Inflammatory macrophage (primary cell): ENCODE measurements around the gene NBPF8.
"Not testable (repeated sequence)": the region's sequence is repeated elsewhere in the genome, so short reads cannot be mapped to it uniquely, and the experiment has no call there.

Experiments
- DNase-seq, 2 donors: peaks; one replicate each; pipeline ENCODE4 v3.0.0-alpha.2; 2020 to 2022
- total RNA-seq, 18 experiments: gene quantifications; one replicate each; lab custom pipeline; 2026; ENCODE audit warnings: mixed read lengths in 6 of 18, inconsistent platforms in 2 of 18; lab: John Stamatoyannopoulos, UW

Gene NBPF8, protein sequence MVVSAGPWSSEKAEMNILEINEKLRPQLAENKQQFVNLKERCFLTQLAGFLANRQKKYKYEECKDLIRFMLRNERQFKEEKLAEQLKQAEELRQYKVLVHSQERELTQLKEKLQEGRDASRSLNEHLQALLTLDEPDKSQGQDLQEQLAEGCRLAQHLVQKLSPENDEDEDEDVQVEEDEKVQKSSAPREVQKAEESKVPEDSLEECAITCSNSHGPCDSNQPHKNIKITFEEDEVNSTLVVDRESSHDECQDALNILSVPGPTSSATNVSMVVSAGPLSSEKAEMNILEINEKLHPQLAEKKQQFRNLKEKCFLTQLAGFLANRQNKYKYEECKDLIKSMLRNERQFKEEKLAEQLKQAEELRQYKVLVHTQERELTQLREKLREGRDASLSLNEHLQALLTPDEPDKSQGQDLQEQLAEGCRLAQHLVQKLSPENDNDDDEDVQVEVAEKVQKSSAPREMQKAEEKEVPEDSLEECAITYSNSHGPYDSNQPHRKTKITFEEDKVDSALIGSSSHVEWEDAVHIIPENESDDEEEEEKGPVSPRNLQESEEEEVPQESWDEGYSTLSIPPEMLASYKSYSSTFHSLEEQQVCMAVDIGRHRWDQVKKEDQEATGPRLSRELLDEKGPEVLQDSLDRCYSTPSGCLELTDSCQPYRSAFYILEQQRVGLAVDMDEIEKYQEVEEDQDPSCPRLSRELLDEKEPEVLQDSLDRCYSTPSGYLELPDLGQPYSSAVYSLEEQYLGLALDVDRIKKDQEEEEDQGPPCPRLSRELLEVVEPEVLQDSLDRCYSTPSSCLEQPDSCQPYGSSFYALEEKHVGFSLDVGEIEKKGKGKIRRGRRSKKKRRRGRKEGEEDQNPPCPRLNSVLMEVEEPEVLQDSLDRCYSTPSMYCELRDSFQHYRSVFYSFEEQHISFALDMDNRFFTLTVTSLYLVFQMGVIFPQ
- total RNA-seq: 3.5 to 21.6 (median 6.4) reads per million in 18 experiments

DNA sequence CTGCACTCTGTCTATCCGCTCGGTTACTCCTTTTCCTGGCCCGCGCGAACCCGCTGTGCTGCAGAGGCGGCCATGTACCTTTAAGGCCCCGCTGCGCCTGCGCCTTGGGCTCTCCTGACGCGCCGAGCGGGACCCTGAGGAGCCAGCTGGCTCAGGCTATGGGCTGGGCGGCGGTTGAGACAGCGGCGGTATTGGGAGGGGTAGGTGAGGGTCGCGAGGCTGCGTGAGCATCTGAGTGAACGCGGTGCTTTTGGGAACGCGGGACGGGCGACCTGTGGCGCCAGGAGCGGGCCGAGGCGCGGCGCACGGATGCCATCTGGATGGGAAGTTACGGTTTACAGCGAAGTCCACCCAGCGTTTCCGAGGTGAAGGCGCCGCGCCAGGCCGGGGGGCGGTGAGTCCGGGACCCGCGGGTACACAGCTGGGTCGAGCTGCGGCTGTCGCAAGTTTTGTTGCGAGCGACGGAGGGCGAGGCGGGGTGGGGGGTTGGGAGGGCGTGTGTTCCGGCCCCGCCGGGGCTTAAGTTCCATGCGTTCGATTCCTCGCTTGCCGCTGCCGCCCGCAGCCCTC lies at the start of gene NBPF8:
NBPF8 (plus strand) TSS at position 125 of the 570 bp plus-strand sequence. CDS start 21,488 bp downstream, outside the sequence.
- peak; percentile 29 to 31 for DNase-seq

DNA sequence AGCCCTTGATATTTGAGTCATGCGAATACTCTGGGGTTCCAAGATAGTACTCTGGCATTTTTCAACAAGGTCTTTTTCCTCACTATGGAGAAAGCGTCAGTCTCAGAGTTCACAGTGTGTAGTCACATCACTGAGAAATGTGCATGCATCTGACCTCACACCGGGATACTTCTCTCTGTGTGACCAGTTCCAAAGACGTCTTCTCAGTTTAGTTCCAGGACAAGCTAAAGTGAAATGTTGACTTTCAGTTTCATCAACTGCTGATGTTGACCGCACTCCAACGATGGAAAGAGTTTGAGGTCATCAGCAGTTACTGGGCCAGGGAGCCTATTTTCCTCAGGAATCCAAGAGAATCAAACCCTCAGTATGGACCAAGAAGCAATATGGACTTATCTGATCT lies 47.1 kb upstream of the NBPF8 start:
- not testable (repeated sequence) for DNase-seq

DNA sequence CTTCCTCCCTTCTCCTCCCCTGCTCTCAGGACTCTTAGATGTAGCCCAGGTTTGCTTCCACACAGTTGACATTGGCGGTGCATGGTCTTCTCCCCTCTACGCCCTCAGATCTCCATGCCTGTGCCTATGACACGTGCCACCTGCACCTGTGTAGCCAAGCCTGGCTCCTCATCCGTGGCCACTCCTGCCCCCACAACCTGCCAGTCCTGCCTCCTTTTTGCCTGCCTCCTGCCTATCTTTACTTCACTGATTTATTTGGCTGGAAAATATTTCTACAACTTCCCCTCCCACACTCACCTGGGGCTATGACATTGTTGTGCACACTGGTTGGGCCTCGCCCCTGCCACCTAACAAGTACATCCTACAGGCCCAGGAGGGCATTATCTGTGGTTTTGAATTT lies 28.2 kb upstream of the NBPF8 start:
- not testable (repeated sequence) for DNase-seq

DNA sequence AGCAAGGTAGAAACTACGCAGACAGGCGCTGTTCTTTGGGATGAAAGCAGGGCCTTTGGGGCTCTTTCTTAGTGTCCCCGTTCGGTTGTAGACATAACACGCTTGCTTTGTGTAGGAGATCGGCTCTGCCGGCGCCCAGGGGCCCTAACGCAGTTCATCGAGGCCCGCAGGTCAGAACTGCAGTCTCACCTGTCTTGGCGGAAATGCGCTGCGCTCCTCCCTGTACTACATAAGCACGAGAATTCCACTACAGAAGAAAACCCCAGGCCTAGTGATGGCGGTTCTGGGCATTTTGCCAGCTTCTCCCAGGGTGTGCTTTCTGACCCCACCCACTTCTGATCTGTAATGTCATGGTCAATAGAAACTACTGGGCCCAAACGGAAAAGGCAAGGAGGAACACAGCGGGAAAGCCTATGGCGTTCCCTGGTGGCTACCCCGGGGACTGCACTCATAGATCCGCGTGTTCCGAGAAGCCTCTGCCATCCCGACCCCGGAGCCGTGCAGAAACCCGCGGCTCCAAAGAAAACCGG lies 26.2 kb upstream of the NBPF8 start:
- DNase-seq: peak; percentile 32 to 59

DNA sequence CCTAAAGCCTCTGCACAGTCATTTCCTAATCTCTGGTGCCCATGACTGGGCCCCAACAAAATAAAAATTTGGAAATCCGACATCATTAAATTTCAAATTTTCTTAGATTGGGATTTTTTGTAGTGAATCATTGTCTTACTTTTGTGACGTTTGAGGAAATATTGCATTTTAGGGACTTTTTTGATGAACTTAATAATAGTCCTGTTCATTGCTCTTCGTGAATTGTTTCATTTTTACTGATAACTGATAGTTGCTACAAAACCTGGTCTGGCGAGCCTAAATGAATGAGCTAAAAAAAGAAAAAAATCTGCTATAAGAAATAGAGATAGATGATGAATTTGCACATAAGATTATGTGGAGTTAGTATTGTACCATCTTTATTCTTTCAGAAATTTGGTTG lies 23.5 kb upstream of the NBPF8 start:
- DNase-seq: peak in 1 of 2 donors; percentile 1

DNA sequence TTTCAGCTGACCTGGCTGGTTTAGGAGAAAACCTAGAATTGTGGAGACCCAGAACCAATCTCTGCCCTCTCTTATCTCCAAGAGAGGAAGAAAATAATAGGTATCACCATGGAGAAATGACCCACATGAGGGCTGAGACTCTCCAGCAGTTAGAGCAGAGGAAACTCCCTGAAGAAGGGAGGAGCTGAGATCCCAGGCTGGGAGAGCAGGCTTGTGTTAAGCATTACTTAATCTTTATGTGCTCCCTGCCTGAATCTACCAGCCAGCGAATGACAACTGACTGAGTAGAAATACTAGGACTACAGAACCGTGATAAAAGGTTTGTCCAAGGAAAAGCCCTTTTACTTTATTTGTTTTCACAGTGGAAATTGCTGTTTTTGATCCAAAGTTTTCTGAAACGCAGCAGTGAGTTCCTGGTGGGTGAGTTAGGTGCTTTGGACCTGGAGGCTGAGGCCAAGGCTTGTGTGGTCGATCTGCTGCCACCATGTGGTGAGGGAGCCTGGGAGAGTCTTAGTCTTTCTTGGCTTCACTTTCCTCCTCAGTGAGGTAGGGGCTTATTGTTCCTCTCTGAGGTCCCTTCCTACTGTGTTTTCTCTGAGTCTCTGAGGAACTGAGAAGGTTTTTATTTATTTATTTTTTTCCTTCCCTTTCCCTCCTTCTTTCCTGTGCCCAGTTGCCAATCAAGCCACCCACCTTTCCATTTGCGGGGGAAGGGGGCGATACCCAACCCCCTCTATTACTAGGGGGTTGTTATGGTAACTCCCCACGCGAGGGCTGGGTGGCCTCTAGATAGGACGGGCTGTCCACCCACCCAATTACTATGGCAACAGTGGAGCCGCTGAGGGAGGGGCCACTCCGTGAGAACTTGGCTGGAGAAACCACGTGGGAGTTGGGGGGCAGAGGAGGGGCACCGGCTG lies 21.3 kb upstream of the NBPF8 start:
- DNase-seq: not testable (repeated sequence)

DNA sequence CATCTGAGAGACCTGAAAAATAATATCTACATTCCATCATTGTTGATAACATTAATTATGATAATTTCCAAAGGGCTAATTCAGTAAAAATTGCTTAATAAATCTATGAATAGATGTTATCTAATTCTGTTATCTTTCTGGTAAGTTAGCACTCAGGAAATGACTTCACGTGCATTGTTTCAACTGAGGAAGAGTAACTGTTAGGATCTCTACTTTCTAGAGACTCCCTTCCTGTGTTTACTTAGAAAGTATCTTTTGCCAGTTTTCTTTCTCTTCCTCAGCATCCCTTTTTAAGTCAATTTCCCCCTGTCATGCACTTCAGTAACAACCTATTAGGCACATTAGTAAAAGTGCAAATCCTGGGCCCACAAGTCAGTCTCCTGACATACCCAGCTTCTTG lies 9.5 kb upstream of the NBPF8 start:
- not testable (repeated sequence) for DNase-seq

DNA sequence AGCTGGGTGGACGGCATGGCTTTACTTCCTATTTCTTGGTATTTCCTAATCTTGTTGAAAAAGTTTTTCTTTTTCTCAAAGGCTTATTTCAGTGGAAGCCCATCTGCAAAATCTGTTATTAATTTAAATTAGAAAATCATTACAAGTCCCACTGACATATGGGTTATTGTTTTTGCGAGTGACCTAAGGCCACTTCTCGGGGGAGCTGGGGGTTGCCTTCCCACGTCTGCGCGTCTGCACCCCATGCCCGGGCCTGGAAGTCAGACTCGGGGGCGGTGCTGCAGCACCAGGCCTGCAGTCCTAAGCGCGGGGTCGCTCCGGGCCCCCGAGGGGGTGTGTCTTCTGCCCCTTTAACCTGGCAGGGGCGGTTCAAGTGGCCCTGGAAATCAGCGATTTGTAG lies 384 bp upstream of the NBPF8 start:
- peak in 1 of 2 donors; percentile 1 for DNase-seq

DNA sequence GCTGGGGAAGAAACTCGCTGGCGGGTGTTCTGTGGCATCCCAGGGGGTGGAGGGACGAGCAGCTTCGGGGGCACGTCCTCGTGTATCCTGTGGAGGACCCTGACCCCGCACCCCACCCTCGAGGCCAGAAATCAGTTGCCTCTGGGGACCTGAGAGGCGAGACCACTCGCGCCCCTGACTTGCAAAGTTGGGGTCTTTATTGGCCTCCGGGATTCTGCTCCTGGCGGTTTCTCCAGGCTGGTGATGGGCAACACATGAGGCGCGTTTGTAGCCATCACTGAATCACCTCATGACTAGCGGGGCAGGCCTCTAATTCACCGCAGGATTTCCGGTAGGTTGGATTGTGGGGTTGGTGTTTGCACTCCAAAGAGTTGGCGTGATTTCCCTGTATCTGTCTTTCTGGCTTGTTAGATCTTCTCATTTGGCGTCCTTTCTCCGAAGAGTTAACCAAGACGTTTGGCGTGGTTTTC lies 692 bp downstream of the NBPF8 start:
- peak in 1 of 2 donors; percentile 2 for DNase-seq

DNA sequence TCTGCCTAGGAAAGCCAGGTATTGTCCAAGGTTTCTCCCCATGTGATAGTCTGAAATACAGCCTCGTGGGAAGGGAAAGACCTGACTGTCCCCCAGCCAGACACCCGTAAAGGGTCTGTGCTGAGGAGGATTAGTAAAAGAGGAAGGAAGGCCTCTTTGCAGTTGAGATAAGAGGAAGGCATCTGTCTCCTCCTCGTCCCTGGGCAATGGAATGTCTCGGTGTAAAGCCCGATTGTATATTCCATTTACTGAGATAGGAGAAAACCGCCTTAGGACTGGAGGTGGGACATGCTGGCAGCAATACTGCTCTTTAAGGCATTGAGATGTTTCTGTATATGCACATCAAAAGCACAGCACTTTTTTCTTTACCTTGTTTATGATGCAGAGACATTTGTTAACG lies 10.2 kb downstream of the NBPF8 start:
- DNase-seq: not testable (repeated sequence)

DNA sequence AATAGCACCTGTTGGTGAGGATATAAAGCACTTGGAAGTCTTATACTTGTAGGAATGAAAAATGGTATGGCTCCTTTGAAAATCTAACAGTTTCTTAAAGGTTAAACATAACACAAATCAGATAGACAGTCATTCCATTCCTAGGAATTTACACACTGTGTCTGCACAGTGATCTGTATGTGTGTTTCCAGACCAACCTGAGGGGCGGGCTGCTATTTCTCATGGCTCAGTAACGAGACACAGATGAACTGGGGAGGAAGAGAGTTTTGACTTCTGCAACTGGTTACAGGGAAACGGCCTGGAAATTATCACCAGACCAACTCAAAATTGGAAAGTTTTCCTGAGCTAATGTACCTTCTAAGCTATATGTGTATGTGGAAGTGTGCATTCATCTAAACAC lies 16.8 kb downstream of the NBPF8 start:
- not testable (repeated sequence) for DNase-seq

DNA sequence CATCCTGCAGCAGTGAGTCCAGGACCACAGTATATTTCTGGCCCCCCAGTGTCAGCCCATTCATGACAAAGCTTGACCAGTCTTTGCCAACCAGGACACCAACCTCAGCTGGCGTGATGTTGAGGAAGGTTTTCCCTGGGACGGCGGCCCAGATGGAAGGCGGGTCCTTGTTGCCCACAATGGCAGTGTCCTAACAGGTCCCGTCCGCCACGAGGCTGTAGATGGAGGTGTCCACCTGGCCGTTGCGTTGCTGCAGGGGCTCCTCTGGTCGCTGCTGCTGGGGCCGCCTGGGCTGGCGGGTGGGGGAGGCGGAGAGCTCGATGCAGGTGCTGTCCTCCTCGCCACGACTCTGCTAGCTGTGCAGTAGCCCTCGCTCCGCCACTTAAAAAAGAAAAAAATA lies 19.0 kb downstream of the NBPF8 start:
- DNase-seq: not testable (repeated sequence)

DNA sequence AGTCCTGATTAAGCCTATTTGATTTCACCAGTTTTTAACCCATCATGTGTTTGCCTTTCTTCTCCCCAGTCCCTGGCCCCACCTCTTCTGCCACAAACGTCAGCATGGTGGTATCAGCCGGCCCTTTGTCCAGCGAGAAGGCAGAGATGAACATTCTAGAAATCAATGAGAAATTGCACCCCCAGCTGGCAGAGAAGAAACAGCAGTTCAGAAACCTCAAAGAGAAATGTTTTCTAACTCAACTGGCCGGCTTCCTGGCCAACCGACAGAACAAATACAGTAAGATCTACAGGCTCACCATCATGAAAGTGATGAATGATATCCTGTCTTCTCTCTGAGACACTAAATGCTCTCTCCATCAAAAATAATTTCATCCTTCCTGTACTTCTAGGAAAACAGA lies 34.3 kb downstream of the NBPF8 start:
- not testable (repeated sequence) for DNase-seq
